ENCODE data around the gene GNG12.

The GNG12 gene

DNA sequence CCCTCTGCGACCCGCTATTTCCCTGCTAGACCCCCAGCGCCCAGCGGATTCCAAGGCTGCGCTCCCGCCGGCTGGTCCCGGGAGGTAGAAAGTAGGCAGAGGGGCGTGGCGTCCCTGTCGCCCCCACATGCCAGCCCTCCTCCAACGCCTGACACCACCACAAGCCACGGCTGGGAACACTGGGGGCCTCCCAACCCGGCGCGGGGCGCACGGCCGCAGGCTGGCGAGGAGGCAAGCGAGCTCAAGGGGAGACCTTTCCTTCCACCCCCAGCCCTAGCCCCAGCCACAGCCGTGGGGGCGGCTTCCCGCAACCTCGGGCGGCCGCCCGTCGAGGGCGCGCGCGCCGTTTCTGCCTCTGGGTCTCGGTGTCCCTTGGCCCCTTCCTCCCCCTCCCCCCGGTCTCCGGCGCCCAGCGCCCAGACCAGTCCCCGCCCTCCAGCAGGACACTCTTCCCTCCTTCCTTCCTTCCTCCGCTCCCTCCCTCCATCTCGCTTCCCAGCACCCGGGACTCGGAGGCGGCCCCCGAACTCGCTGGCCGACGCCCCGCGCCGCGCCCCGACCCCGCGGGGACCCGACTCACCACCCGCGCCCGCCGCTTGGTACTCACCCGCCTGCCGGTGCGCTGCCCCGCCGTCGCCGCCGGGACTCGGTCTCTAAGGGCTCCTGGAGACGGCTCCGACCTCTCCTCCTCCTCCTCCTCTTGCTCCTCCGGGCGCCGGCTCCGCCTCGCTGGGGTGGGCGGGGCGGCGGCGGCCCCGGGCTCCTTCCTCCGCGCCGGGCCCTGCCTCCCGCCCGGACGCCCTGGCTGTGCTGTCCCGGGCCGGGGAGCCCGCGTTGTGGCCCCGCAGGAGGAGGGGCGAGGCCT lies at the start of gene GNG12:
Gene GNG12 (minus strand): TSS at position 731 of the 865 bp plus-strand sequence. CDS start 125,781 bp downstream, outside the sequence.
- no peak for DNase-seq

DNA sequence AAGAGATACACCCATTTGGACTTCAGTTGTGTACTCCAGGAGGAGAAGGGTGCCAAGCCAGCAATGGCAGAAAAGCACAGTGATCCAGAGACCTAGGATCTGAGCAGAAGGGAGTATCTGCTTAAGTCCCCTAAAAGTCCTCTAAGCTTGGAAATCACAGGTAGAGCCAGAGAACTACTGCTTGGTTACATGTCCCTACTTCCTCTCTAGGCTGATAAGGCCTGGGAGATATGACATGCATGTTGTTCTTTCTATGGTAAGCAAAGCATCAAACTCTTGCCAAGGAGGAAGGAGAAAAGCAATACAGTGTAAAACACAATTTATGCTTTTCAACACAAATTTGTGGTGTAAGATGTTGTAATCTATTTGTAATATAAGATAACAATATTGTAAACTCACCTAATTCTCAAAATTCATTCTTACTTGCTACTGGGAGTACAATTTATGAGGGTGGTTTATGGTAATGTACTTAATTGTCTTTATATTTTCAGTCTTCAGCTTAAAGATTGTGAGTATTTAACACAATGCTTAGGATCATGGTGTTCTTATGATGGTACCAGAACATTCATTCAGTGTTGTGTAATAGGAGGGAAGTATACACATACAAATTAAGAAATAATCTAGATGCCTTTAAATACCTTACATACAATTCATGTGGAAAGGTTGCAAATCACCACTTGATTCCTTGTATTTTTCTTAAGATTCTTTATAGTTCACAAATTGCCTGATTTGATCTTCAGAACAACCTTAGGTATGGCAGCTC lies 49.1 kb upstream of the GNG12 start:
- no peak for DNase-seq

DNA sequence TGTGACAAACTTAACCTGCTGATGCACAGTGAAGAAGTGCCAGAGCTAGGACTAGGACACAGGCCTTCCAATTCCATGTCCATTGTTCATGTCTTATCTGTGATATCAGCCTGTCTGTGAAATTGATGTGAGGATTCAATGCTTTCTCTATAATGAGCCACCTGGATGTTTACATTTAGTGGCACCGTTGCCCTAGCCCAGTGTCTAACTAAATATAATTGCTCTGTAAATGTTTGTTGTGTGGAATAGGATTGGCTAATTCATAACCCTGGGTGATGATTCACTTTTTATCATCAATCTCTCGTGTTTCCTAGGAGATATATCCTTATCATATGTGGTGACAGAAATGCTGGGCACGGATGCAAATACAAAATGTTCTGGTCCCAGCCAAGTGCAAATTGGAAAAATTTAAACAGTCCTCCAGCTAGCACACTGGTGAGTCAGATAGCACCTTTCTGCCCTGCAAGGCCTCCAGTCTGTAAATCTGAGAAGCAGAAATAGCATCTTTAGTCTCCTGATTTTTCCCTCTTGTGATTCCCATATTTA lies 46.9 kb upstream of the GNG12 start:
- no peak for DNase-seq

DNA sequence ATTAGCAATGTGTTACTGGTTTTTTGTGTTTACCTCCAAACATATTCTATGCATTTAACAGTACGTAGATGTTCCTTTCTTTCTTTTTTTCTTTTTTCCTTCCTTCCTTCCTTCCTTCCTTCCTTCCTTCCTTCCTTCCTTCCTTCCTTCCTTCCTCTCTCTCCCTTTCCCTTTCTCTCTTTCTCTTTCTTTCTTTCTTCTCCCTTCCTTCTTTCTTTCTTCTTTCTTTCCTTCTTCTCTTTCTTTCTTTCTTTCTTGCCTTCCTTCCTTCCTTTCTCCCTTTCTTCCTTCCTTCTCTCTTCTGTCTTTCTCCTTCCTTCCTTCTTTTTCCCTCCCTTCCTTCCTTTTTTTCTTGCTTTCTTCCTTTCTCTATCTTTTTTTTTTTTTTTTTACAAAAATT lies 46.2 kb upstream of the GNG12 start:
- no peak for DNase-seq

DNA sequence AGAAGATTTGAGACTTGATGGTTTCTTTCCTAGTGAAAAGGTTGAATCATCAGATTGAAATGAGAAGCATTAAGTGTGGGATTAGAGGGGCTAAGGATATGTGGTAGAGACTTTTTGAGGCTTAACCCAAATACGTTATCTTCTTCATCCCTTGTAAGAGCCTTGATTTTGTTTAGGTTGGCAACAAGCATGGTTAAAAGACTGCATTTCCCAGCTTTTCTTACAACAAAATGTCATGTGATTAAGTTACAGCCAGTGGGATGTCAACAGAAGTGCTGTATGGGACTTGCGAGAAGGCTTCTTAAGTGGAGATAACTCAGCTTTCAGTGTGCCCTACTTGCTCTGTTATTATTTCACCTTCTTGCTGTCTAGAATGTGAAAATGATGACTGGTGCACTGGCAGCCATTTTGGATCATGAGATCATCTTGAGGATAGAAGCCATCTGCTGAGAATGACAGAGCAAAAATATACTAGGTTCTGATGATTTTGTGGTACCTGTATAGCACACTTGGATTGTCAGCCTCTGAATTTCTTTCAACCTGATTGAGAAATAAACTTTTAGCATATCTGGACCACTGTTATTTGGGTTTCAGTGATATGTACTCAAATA lies 41.3 kb upstream of the GNG12 start:
- DNase-seq = no peak

DNA sequence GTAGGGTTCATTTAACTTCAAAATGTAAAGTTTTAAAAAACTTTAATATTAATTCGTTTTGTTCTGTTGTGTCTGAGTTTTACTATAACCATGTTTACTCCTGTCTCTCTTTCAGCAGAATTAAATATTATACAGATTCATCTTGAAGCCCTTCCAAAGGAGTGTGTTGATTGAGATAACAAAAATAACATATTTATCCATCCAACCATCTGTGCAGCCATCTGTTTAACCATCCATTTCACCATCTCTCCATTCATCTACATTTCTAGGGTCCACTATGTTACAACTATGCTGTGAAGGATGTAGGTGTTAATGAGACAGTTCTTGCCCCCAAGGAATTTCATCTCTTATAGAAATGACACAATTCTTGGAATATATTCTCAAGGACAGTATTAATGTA lies 36.0 kb upstream of the GNG12 start:
- DNase-seq = no peak

DNA sequence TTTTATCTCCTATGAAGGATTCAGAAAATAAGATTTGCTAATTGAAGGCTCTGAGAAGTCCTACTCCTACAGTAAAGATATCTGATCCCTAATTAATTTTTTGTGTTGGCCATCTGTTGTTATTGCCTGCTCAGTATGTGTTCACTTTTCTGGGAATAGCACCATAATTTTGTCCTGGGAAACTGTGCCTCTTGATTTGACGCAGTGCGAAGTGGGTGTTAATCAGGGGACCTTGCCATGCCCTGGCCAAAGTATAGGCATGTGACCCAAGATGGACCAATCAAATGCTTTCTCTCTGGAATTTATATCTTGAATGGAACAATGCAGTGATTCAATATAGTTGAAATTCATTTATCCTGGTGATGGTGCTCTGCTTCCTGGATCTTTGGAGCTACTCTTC lies 30.4 kb upstream of the GNG12 start:
- DNase-seq = no peak

DNA sequence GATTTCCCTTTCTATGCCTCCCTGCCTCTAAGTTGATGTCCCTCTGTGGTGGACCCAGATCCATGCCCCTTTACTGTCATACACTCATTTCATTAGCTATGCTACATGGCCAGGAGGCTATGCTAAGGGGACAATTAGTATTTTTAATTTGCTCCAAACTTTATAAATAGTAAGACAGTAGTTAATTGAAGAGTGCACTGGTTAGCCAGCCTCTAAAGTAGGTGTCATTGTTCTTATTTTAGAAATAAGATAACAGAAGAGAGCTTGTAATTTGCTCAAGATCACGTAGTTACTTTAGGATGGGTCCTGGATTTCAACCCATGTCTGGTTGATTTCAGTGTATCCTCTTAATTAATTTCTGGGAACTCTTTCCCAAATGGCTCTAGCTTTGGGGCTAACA lies 29.4 kb upstream of the GNG12 start:
- DNase-seq = no peak

DNA sequence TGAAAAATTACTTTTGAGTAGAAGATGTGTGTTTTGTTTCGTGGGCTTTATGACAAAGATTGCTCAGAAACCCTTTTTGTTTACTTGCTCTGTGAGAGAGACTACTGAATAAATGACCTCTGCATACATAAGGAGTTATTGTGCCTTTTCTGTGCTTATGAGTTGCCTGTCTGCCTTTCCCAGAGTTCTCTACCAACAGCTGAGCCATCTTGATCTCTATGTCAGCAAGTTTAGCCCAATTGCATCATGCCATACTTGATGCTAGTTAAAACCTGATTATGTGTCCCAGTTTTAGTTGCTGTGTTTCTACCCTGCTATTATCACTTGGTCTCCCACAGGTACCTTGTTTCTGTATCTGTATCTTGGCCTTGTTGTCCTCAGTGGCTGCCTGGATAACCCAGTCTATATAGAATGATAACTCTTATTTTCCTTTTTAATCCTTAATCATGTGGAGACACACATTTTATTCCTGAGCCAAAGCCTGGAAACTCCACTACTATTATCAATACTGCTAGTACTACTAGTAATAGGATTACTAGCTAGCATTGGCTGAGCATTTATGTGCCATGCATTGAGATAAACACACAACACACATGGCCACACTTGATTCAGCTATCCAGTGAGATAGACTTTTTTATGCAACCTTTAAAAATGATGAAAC lies 28.7 kb upstream of the GNG12 start:
- no peak for DNase-seq

DNA sequence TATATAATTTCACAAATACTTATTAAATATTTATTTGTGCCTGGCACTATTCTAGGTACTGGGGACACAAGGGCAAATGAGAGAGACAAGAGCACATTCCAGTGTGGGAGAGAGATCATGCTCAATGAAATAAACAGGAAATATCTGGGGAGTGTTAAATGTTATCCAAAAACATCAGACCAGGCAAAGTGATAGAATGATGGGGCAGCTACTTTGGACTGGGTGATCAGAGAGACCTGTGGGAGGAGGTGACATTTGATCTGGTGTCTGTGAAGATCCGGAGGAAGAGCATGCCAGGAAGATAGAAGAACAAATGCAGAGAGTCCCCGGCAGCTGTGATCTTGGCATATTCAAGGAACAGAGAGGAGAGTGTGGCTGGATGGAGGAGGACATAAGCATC lies 27.5 kb upstream of the GNG12 start:
- DNase-seq = no peak

DNA sequence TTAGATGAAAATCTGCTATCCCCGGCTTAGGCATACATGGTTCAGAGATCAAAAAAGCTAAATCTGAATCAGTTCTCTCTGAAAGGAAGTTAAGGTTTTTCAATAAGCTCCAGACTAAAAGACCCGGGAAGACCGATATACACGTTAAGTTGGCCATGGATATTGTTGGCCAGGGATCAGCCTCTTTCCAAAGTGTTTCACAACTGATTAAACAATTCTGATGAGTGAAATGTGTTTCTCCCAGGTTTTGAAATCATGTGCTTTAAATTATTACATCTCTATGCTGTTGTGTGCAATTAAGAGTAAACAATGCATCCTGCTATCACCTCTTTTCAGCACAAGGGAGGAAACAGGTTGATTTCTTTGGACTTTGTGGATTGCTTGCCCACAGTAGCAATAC lies 23.7 kb upstream of the GNG12 start:
- no peak for DNase-seq

DNA sequence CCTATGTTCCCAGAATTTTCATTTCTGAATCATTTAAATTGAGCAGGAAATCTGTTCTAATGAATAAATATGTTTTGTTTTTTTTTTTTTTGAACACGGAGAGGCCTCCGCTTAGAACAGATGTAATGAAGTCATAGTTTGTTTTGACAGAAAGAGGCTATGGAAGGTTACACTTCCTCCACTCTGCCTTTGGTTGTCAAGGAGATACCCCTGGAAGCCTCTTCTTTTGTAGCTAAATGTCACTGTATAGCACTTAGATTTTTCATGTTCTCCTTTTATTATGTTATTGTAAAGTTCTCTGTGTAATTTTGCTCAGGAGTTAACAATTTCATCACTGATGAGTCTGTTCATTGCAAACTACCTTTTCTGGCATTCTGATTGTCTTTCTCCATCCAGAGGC lies 22.7 kb upstream of the GNG12 start:
- DNase-seq = no peak

DNA sequence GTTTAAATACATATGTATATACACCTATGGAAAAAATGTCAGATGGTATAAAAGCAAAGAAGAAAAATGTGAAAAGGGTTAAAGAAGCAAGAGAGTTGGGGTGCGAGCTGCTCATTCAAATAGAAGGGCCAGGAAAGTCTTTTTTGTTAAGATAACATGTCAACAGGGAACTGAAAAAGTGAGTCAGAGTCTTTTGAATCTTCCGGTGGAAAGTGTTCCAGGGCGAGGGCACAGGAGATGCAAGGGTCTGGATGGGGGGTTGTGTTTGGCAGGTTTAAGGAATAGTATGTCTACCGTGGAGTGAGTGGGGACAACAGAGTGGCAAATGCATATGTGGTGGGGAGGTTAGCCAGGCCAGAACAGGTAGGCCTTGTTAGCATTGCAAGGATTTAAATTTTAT lies 22.2 kb upstream of the GNG12 start:
- DNase-seq = no peak

DNA sequence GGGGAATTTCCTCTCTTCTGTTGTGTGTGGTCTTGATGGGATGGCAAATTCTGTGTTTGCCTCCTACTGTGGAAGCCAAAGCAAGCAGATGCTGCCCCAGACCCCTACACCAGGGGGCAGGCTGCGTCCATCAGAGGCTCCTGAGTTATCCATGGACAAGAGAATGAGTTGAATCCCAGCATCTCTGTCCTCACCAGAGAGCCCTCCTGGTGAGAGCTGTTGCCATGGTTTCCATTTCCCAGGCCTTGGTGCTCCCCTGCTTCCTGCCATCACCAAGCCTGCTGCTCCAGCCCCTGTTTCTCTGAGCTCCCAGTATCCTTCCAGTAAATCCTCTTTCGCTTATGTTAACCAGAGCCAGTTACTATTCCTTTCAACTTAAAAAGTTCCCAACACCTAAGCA lies 20.4 kb upstream of the GNG12 start:
- DNase-seq = no peak

DNA sequence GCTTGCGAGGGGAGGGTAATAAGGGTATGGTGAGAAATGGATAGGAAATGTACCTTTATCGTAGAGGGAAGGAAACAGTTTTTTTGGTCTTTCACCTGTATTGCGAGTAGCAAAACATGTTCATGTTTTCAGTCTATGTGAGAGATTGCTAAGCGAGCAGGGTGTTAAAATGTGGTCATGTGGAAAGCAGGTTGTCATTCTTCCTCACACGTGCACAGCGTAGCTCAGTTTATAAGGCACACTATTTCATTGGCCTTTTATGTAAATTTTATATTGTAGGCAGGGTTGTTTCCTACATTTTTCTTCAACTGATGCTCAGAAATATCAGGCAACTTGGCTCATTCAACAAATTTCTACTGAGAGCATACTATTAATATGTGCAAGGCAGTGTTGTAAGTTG lies 18.5 kb upstream of the GNG12 start:
- DNase-seq = no peak

DNA sequence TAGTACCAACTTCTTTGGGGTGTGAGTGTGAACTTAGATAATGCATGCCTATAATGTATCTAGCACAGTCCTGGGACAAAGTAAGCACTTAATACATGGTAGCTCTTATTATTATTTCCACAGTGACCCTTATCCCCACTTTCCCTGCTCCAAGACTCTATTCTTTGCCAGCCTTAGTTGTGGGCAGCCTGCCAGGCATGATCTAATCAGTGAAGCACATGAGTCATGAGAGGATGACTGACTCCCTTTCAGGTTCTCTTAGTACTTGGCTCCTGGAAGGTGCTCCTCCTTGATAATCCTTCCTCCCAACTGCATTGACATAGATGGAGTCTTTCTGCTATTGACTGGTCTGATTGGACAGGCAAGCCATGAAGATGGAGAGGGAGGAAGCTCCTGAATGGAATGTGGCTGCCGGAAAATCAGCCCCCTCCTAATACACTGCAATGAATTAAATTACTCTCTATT lies 17.4 kb upstream of the GNG12 start:
- no peak for DNase-seq

DNA sequence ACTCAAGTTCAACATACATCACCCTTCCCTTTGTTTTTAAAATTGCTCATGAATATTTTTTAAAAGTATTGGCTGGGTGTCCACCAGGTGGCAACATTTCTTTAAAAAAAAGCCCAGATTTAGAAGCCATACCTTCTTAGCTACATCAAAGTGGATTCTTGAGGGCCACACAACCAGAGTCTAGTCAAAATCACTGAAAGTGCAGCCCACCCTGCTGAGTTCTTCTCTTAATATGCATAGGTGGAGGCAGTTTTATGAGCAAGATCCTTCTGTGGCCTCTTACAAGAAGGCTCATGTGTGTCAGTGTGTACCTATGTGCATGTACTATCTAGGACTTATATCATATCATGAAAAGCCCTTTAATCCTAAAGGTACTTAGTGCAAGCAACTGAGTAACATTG lies 16.9 kb upstream of the GNG12 start:
- no peak for DNase-seq

DNA sequence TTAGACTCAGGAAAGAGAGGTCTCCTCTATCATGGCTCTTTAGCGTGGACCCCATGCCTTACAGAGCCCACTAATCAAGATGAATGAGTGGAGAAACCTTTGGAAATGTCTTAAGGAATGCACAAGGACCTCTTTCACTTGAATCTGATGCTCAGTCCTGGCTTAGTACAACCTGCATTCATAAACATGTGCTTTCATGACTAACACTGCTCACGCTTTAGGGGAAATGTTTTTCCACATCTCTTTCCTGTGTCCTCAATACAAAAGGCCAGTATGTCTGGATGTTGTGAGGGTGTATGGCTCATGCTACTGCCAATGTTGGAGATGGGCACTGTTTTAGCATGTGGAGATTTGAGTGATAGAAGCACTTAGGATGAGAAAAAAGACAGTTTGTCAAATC lies 14.2 kb upstream of the GNG12 start:
- DNase-seq = no peak

DNA sequence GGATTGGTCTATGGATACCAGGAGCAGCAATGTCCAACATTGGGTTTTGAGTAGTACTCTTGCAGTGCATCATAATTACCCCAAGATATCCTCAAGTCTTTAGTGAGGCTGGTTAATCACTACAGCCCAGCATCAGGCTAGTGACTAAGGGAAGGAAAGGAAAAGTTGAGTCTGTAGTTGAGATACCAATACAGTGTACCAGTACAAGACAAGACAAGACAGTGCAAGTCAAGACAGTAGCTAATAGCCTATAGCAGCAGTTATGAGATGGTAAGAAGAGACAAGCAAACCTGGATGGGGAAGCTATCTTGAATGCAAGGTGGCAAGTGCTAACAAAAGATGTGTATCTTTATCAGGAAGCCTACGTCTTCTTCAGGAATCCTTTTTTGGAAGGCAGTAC lies 13.3 kb upstream of the GNG12 start:
- no peak for DNase-seq

DNA sequence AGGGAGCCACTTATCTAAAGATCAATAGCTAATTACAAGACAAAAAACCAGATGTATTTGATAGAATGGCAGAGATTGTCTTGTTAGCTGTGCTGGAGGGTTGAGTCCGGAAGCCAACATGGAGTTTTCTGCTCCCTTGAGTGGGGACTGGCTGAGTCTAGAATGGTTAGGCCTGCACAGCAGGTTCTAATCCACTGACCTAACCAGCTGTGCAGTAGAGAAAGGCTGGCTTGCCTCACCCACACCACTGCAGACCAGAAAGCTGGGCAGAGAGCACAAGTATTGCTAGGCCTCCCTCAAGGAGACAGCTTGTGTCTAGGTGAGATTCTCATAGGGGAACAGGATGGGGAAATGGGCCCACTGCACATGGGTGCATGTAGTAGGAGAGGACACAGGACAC lies 11.7 kb upstream of the GNG12 start:
- DNase-seq = no peak

DNA sequence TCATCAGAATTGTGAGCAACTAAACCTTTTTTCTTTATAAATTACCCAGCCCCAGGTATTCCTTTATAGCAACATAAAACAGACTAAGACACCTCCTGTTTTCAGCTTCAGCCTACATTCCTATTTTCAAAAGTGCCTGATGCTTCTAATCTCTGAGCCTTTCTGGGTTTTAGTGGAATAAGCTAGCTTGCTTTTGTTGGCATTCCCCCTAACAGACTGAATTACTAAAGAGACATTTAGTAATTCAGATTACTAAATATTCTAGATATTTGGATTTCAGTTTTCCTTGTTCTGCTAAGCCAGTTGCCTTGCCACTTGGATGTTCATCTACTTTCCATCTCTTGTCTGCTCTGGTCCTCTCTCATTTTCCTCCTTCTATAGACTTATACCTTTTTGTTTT lies 10.5 kb upstream of the GNG12 start:
- no peak for DNase-seq

DNA sequence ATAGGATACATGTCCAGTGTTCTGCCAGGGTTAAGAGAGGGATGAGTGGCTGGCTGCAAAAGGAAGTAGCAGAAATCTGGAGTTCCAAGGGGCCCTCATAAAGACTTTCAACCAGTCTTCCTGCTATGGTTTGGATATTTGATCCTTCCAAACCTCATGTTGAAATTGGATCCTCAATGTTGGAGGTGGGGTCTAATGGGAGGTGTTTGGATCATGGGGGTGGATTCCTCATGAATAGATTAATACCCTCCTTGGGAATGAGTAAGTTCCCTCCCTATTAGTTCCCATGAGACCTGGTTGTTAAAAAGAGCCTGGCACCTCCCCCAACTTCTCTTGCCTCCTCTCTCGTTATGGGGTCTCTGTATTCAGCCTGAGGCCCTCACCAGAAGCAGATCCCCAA lies 10.1 kb upstream of the GNG12 start:
- no peak for DNase-seq

DNA sequence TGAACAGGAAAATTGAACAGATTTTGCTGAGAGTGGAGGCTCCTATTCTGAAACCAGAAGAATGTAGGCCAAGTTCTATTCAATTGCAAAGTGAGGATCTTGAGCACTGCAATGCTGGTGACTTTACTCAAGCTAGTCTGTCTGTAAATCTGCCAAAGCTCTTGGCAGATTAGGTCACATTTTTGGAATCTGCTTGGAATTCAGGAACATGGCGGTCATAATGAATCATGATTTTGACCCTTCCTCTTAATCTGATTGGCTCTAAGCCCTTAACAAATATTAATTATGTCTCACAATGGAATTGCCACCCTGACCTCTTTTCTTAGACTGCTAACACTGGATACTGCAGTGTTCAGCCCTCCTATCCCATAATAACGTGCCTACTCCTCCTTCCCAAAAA lies 7.2 kb upstream of the GNG12 start:
- DNase-seq = no peak

Data from activated naive CD4-positive, alpha-beta T cell (primary cell).